ENCODE measurements around the gene SLC30A5.

GRCh38 chr5:69083412-69083811, 10.4 kb upstream of the SLC30A5 start:
- TF ChIP-seq POLR2A (IDR thresholded peaks at IDR 0.05) (no peak), CTCF (IDR thresholded peaks at IDR 0.05) (no peak)

Data from thyroid gland (tissue), 4 donors.